K562 (cell line): Measurements from ENCODE around the gene TBC1D25. TPM values are rescaled to one million over a fixed set of nuclear protein-coding genes. Genes with fewer than 3 reads are reported as not detected.

Experiments used
- CCNT2 ChIP-seq: IDR thresholded peaks from 2 replicates; pipeline ENCODE4 v1.6.1; 2011; ENCODE audit warnings: borderline replicate concordance, low read depth, mild to moderate bottlenecking, moderate library complexity, mixed read lengths, low read length; ENCODE audit not compliant: insufficient read length; ENCODE audit errors: extremely low read depth
- CHD1 ChIP-seq: fragments of 200-600 bp; sonication (generic); IDR thresholded peaks from one replicate; pipeline ENCODE4 v1.6.1; 2012; ENCODE audit warnings: mild to moderate bottlenecking, moderate library complexity, low read length, inconsistent platforms
- CREM ChIP-seq: IDR thresholded peaks from 2 replicates; pipeline ENCODE4 v1.6.1; 2014; ENCODE audit warnings: antibody characterized with exemption, low read depth
- CSDE1 ChIP-seq, 2 experiments: fragments of 450-650 bp; IDR thresholded peaks; 2 replicates each; pipeline ENCODE4 v1.6.1; 2016; ENCODE audit warnings: mild to moderate bottlenecking in 1 of 2
- DPF2 ChIP-seq: fragments of 450-650 bp; IDR thresholded peaks from 2 replicates; pipeline ENCODE4 v1.6.1; 2016
- EHMT2 ChIP-seq: fragments of 450-650 bp; IDR thresholded peaks from 2 replicates; pipeline ENCODE4 v1.6.1; 2018; ENCODE audit warnings: antibody characterized with exemption
- ESRRB ChIP-seq: fragments of 250-450 bp; sonication (Bioruptor Pico); IDR thresholded peaks from 2 replicates; pipeline ENCODE4 v1.5.0; 2020; ENCODE audit warnings: mild to moderate bottlenecking, moderate library complexity, borderline replicate concordance
- HMG20B ChIP-seq: fragments of 250-450 bp; sonication (Bioruptor Pico); IDR thresholded peaks from 2 replicates; pipeline ENCODE4 v1.5.0; 2021; ENCODE audit warnings: mild to moderate bottlenecking
- KLF6 ChIP-seq: fragments of 250-450 bp; sonication (Bioruptor Pico); IDR thresholded peaks from 2 replicates; pipeline ENCODE4 v1.4.0; 2020; ENCODE audit warnings: mild to moderate bottlenecking, moderate library complexity, borderline replicate concordance
- L3MBTL2 ChIP-seq: fragments of 450-650 bp; IDR thresholded peaks from 2 replicates; pipeline ENCODE4 v1.6.1; 2016; ENCODE audit warnings: mild to moderate bottlenecking, moderate library complexity
- MITF ChIP-seq: IDR thresholded peaks from 2 replicates; pipeline ENCODE4 v1.6.1; 2014; ENCODE audit warnings: antibody characterized with exemption
- NBN ChIP-seq: fragments of 450-650 bp; IDR thresholded peaks from 2 replicates; pipeline ENCODE4 v1.6.1; 2016; ENCODE audit warnings: low read depth, mild to moderate bottlenecking
- NR4A1 ChIP-seq, 2 experiments: fragments of 250-450 bp in 1 of 2; fragments of 450-650 bp in 1 of 2; sonication (Bioruptor Pico) in 1 of 2; IDR thresholded peaks; 2 replicates each; pipeline versions ENCODE4 v1.4.0 to v1.6.1; 2016 to 2020; ENCODE audit warnings: mild to moderate bottlenecking in 2 of 2, missing compliant biosample characterization in 1 of 2, missing genetic modification characterization in 1 of 2, moderate library complexity in 1 of 2
- NUFIP1 ChIP-seq: fragments of 450-650 bp; IDR thresholded peaks from 2 replicates; pipeline ENCODE4 v1.6.1; 2018; ENCODE audit not compliant: partially characterized antibody
- SIX5 ChIP-seq, 2 experiments: IDR thresholded peaks; 2 replicates each; pipeline ENCODE4 v1.6.1; 2011; ENCODE audit warnings: low read length in 2 of 2, borderline replicate concordance in 1 of 2, low read depth in 1 of 2, mild to moderate bottlenecking in 1 of 2, moderate library complexity in 1 of 2; ENCODE audit not compliant: insufficient read depth in 1 of 2
- SREBF2 ChIP-seq: sonication (generic); formaldehyde crosslinking; IDR thresholded peaks from 2 replicates; pipeline ENCODE4 v1.4.0; 2020; ENCODE audit warnings: mild to moderate bottlenecking, missing genetic modification reagents
- TBL1XR1 ChIP-seq, 2 experiments: IDR thresholded peaks; 2 replicates each; pipeline ENCODE4 v1.6.1; 2012; ENCODE audit warnings: improper control_type of control experiment in 2 of 2, low read length in 2 of 2, mild to moderate bottlenecking in 1 of 2
- TBP ChIP-seq: optimal IDR thresholded peaks from 2 replicates; pipeline ENCODE3; 2011; ENCODE audit warnings: low read depth, low read length, improper control_type of control experiment
- THAP7 ChIP-seq: fragments of 250-450 bp; sonication (Bioruptor Pico); IDR thresholded peaks from 2 replicates; pipeline ENCODE4 v1.5.0; 2021
- ZBTB1 ChIP-seq: sonication (generic); formaldehyde crosslinking; IDR thresholded peaks from 2 replicates; pipeline ENCODE4 v1.8.1; 2023; ENCODE audit warnings: missing genetic modification reagents, low read depth, mild to moderate bottlenecking, borderline replicate concordance
- ZNF12 ChIP-seq: sonication (generic); formaldehyde crosslinking; IDR thresholded peaks from 2 replicates; pipeline ENCODE4 v1.4.0; 2020; ENCODE audit warnings: mild to moderate bottlenecking, missing genetic modification reagents
- ZNF143 ChIP-seq: sonication (generic); formaldehyde crosslinking; IDR thresholded peaks from 2 replicates; pipeline ENCODE4 v1.9.0; 2022; ENCODE audit warnings: mild to moderate bottlenecking, missing genetic modification reagents
- ZNF695 ChIP-seq: fragments of 450-650 bp; formaldehyde crosslinking; IDR thresholded peaks from 2 replicates; pipeline ENCODE4 v1.4.0; 2020; ENCODE audit warnings: mild to moderate bottlenecking, moderate library complexity
- polyA plus RNA-seq, 8 experiments: library from polyadenylated mRNA; depleted of rRNA in 4 of 8; stranded (reverse) in 5 of 8; unstranded in 3 of 8; fragments of >200 nt; fragmentation: Nextera tagmentation in 2 of 8; fragmentation: Illumina TruSeq in 1 of 8; extraction: Ambion mirVana in 2 of 8; extraction: Trizol in 1 of 8; gene quantifications; 2 replicates each; pipeline versions ENCODE4 v1.2.1 to v1.2.3, GENCODE V29; 2011 to 2014; ENCODE audit warnings: inconsistent platforms in 1 of 8, missing spikeins in 1 of 8
- total RNA-seq, 7 experiments: library from RNA; depleted of rRNA in 6 of 7; stranded (reverse); fragments of >200 nt in 6 of 7; fragmentation: Illumina TruSeq in 2 of 7; extraction: Trizol in 2 of 7; gene quantifications; 2 replicates each; pipeline versions ENCODE4 v1.2.1 to v1.2.3, GENCODE V29; 2011 to 2021; ENCODE audit warnings: low replicate concordance in 1 of 7
- TF ChIP-seq, protein P1 (sequence below): sonication (generic); formaldehyde crosslinking; IDR thresholded peaks from 2 replicates; pipeline ENCODE4 v1.8.1; 2022; ENCODE audit warnings: missing genetic modification reagents
- TF ChIP-seq, protein P2 (sequence below): sonication (generic); formaldehyde crosslinking; IDR thresholded peaks from 2 replicates; pipeline ENCODE4 v1.5.0; 2020; ENCODE audit warnings: missing genetic modification reagents

Gene TBC1D25
- total and polyA plus RNA-seq, 9 of the 15 experiments (the other 6 are each of a cell fraction or from before 2014, with no cell fraction given) = 0.62 to 10.6 (median 3.9) TPM

- TF ChIP-seq NUFIP1 (no peak), KLF6 (CRISPR knock-in tag) (no peak), ZNF12 (0 out of 2 replicates have a peak, but pooled peaks have one; percentile 10), HMG20B (CRISPR knock-in tag) (no peak), NR4A1 (CRISPR knock-in tag; IDR thresholded peaks at IDR 0.05) (no peak), NR4A1 (tag; IDR thresholded peaks at IDR 0.05) (no peak), ZBTB1 (CRISPR knock-in tag) (no peak), DPF2 (peak; percentile 63; the same call in 1 of the 2 replicates), TBP (peak; percentile 8), CSDE1 (IDR thresholded peaks at IDR 0.05) (peak in 1 of 2 experiments; percentile 37; a peak in 1 of 4 replicates), ESRRB (no peak), SREBF2 (CRISPR knock-in tag) (no peak), CHD1 (no peak), EHMT2 (peak; percentile 59; the same call in 1 of the 2 replicates), NBN (peak; percentile 90), CREM (peak; percentile 87), L3MBTL2 (no peak), MITF (no peak), CCNT2 (peak; percentile 4), ZNF143 (CRISPR knock-in tag) (no peak), ZNF695 (CRISPR knock-in tag) (no peak), SIX5 (IDR thresholded peaks at IDR 0.05; ENCODE audit: borderline replicate concordance in 1 of 2, insufficient read depth in 1 of 2, low read depth in 1 of 2, low read length in 2 of 2) (no peak), TBL1XR1 (IDR thresholded peaks at IDR 0.05; ENCODE audit: low read length in 2 of 2) (no peak), THAP7 (CRISPR knock-in tag) (no peak)
- TF ChIP-seq, protein P1, sequence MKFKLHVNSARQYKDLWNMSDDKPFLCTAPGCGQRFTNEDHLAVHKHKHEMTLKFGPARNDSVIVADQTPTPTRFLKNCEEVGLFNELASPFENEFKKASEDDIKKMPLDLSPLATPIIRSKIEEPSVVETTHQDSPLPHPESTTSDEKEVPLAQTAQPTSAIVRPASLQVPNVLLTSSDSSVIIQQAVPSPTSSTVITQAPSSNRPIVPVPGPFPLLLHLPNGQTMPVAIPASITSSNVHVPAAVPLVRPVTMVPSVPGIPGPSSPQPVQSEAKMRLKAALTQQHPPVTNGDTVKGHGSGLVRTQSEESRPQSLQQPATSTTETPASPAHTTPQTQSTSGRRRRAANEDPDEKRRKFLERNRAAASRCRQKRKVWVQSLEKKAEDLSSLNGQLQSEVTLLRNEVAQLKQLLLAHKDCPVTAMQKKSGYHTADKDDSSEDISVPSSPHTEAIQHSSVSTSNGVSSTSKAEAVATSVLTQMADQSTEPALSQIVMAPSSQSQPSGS = 0 out of 2 replicates have a peak, but pooled peaks have one; percentile 55
- TF ChIP-seq, protein P2, sequence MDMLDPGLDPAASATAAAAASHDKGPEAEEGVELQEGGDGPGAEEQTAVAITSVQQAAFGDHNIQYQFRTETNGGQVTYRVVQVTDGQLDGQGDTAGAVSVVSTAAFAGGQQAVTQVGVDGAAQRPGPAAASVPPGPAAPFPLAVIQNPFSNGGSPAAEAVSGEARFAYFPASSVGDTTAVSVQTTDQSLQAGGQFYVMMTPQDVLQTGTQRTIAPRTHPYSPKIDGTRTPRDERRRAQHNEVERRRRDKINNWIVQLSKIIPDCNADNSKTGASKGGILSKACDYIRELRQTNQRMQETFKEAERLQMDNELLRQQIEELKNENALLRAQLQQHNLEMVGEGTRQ (CRISPR knock-in tag) = no peak
These were observed 34.3 kb downstream of the TBC1D25 start (continued) for GRCh38 chrX:48573690-48574269.
